CD4-positive, alpha-beta T cell (primary cell): ENCODE measurements around the gene IFT43. TPM values are rescaled to one million over a fixed set of nuclear protein-coding genes. Genes with fewer than 3 reads are reported as not detected.

ENCODE experiments used
- ATAC-seq: fragments of 200-7000 bp; cut with Tn5 transposase; one replicate; pipeline ENCODE4 v1.10.0; 2022; ENCODE audit warnings: mild to moderate bottlenecking; ENCODE audit not compliant: poor library complexity
- CTCF ChIA-PET: fragments of 350-600 bp; sonication (Branson Sonifier 250); formaldehyde crosslinking; loops from one replicate; lab custom pipeline; 2021; ENCODE audit warnings: antibody characterized with exemption, inconsistent platforms; lab: Charles Lee
- POLR2A ChIA-PET: fragments of 350-600 bp; sonication (Branson Sonifier 250); formaldehyde crosslinking; loops from one replicate; lab custom pipeline; 2021; ENCODE audit warnings: antibody characterized with exemption, inconsistent platforms; lab: Charles Lee
- DNase-seq, 14 experiments: peaks; one replicate each; pipeline ENCODE4 v3.0.0-alpha.2; 2013 to 2020; ENCODE audit warnings: mixed read lengths in 2 of 14
- H3K27ac ChIP-seq, 2 donors: one replicate each; pipeline versions ENCODE4 v1.5.1 to v1.7.0; 2013; ENCODE audit warnings: low read length in 2 of 2, low read depth in 1 of 2, mild to moderate bottlenecking in 1 of 2
- H3K27me3 ChIP-seq, 2 experiments: 1 replicate in 1 of 2; 2 replicates in 1 of 2; pipeline versions ENCODE4 v1.6.1 to v1.7.0; 2013; ENCODE audit warnings: low read length in 2 of 2, control low read depth in 1 of 2, mild to moderate bottlenecking in 1 of 2, moderate library complexity in 1 of 2; ENCODE audit not compliant: insufficient read depth in 2 of 2, control insufficient read depth in 1 of 2
- H3K36me3 ChIP-seq: one replicate; pipeline ENCODE4 v1.6.1; 2013; ENCODE audit warnings: low read length, control low read depth; ENCODE audit not compliant: insufficient read depth
- H3K4me1 ChIP-seq: one replicate; pipeline ENCODE4 v1.6.1; 2013; ENCODE audit warnings: low read length, control low read depth; ENCODE audit not compliant: insufficient read depth
- H3K4me3 ChIP-seq: one replicate; pipeline ENCODE4 v1.5.1; 2013; ENCODE audit warnings: mild to moderate bottlenecking, low read length, moderate library complexity
- H3K9me3 ChIP-seq, 2 experiments: 1 replicate in 1 of 2; 2 replicates in 1 of 2; pipeline versions ENCODE4 v1.6.1 to v1.7.0; 2013; ENCODE audit warnings: low read length in 2 of 2, mild to moderate bottlenecking in 2 of 2, control low read depth in 1 of 2, moderate library complexity in 1 of 2; ENCODE audit not compliant: control insufficient read depth in 1 of 2, insufficient read depth in 1 of 2
- H3K27ac Mint-ChIP-seq: one replicate; pipeline ENCODE4 v1.8.0; 2020; ENCODE audit warnings: mixed read lengths
- H3K27me3 Mint-ChIP-seq: one replicate; pipeline ENCODE4 v1.8.0; 2021; ENCODE audit warnings: mixed read lengths
- H3K36me3 Mint-ChIP-seq: one replicate; pipeline ENCODE4 v1.8.0; 2021; ENCODE audit warnings: low read depth, mixed read lengths
- H3K4me1 Mint-ChIP-seq: one replicate; pipeline ENCODE4 v1.8.0; 2021; ENCODE audit warnings: low read depth, mixed read lengths
- H3K4me3 Mint-ChIP-seq: one replicate; pipeline ENCODE4 v1.8.0; 2020; ENCODE audit warnings: mild to moderate bottlenecking, mixed read lengths
- H3K9me3 Mint-ChIP-seq: one replicate; pipeline ENCODE4 v1.8.0; 2020; ENCODE audit warnings: mixed read lengths
- CTCF ChIP-seq: fragments of 200-600 bp; IDR thresholded peaks from one replicate; pipeline ENCODE4 v1.8.0; 2022; ENCODE audit warnings: antibody characterized with exemption, mild to moderate bottlenecking
- intact Hi-C, 2 experiments: fragments of 100-400 bp; cut with DNase I in 1 of 2; cut with micrococcal nuclease in 1 of 2; formaldehyde crosslinking; loops; one replicate each; pipeline versions ENCODE4 v1.15.1 to v1.9.0; 2023 to 2025; cut with DNase I, micrococcal nuclease
- total RNA-seq, 174 experiments: library from RNA in 2 of 174; stranded (reverse) in 2 of 174; gene quantifications; one replicate each; pipeline ENCODE4 v1.2.3 and lab custom pipeline; 2021 to 2026

IFT43 gene
- total RNA-seq, 2 experiments from 2014 or later = 10.0 to 11.1 TPM

DNA sequence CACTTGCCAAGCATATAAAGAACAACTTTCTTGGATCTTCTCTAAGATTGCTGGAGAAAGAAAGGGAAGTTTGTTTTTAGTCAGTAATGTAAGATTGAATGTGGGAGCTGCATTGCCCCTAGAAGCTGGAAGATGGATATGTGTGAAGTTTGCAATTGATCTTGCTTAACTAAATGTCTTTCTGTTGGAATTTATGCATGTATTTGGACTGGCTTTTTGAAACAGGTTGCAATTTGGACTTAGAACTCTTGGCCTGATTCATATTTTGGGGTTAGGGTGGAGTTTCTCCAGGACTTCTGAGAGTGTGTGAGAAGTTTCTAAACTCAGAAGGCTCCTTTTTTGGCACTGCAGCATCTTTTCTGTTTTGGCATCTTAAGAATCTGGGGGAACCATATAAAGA is 26.4 kb downstream of the IFT43 start:
- Histone ChIP-seq H3K36me3 (peaks cover 13% of the 10 kb centered on the region), H3K4me3 (no peak overlapping the region), H3K27ac (no peak overlapping the region), H3K4me1 (no peaks in the 10 kb centered on the region), H3K9me3 (no peaks in the 10 kb centered on the region), H3K27me3 (no peaks in the 10 kb centered on the region)
- Mint-ChIP-seq H3K27me3 (no peaks in the 10 kb centered on the region), H3K9me3 (no peaks in the 10 kb centered on the region), H3K4me1 (no peaks in the 10 kb centered on the region), H3K36me3 (peaks cover 83% of the 10 kb centered on the region), H3K27ac (no peak overlapping the region), H3K4me3 (no peak overlapping the region)
- POLR2A ChIA-PET = no interaction called here
- ATAC-seq (no peak), DNase-seq (no peak)
- CTCF ChIA-PET = no interaction called here
- TF ChIP-seq CTCF = no peak
- intact Hi-C loops = no loop called here

GRCh38 chr14:76012354-76012753 is 26.8 kb downstream of the IFT43 start:
- POLR2A ChIA-PET = no interaction called here
- H3K27ac Mint-ChIP-seq = no peak overlapping the region

GRCh38 chr14:76015191-76015590 is 29.6 kb downstream of the IFT43 start:
- Histone ChIP-seq H3K4me1 (no peaks in the 10 kb centered on the region), H3K36me3 (peaks cover 4% of the 10 kb centered on the region), H3K4me3 (no peak overlapping the region), H3K9me3 (peaks cover 5% of the 10 kb centered on the region in 2 experiments), H3K27me3 (no peaks in the 10 kb centered on the region), H3K27ac (no peak overlapping the region)
- Mint-ChIP-seq H3K9me3 (peaks cover 15% of the 10 kb centered on the region), H3K27ac (no peak overlapping the region), H3K4me3 (no peak overlapping the region), H3K27me3 (no peaks in the 10 kb centered on the region), H3K4me1 (no peaks in the 10 kb centered on the region), H3K36me3 (peaks cover 90% of the 10 kb centered on the region)
- no peak for ATAC-seq
- ChIA-PET POLR2A (no interaction called here), CTCF (no interaction called here)
- no peak for TF ChIP-seq CTCF
- intact Hi-C loops = no loop called here
- no peak for DNase-seq

More at GRCh38 chr14:76012354-76012753, 26.8 kb downstream of the IFT43 start:
- no peaks in the 10 kb centered on the region for H3K27me3 ChIP-seq
- ATAC-seq (no peak), DNase-seq (no peak)
- no peak overlapping the region for H3K27ac ChIP-seq
- intact Hi-C loops = no loop called here
- no peak for TF ChIP-seq CTCF
- no peak overlapping the region for H3K4me3 ChIP-seq
- no peaks in the 10 kb centered on the region for H3K9me3 ChIP-seq
- Mint-ChIP-seq H3K27me3 (no peaks in the 10 kb centered on the region), H3K36me3 (peaks cover 83% of the 10 kb centered on the region), H3K4me1 (no peaks in the 10 kb centered on the region), H3K9me3 (no peaks in the 10 kb centered on the region), H3K4me3 (no peak overlapping the region)
- CTCF ChIA-PET = no interaction called here
- H3K4me1 ChIP-seq = no peaks in the 10 kb centered on the region
- peaks cover 10% of the 10 kb centered on the region for H3K36me3 ChIP-seq
